ENCODE measurements around the gene GDF9.

GDF9 gene

GRCh38 chr5:132826424-132827082, 39.7 kb downstream of the GDF9 start:
- no peak for TF ChIP-seq CTCF (IDR thresholded peaks at IDR 0.05; ENCODE audit: control insufficient read depth, extremely low read depth, insufficient read depth)
- no peak for DNase-seq (ENCODE audit: low read depth)
- H3K4me3 ChIP-seq (ENCODE audit: low read depth, low read length), result no peak overlapping the region

- no peak for DNase-seq (ENCODE audit: low read depth)
- no peak overlapping the region for H3K4me3 ChIP-seq (ENCODE audit: low read depth, low read length)
Measured at GRCh38 chr5:132825834-132826391, 40.4 kb downstream of the GDF9 start.

GRCh38 chr5:132825033-132825833, 41.0 kb downstream of the GDF9 start:
- TF ChIP-seq CTCF (IDR thresholded peaks at IDR 0.05; ENCODE audit: control insufficient read depth, extremely low read depth, insufficient read depth), result no peak
- no peak for DNase-seq (ENCODE audit: low read depth)
- no peak overlapping the region for H3K4me3 ChIP-seq (ENCODE audit: low read depth, low read length)

More at GRCh38 chr5:132825834-132826391, 40.4 kb downstream of the GDF9 start:
- no peak for TF ChIP-seq CTCF (IDR thresholded peaks at IDR 0.05; ENCODE audit: control insufficient read depth, extremely low read depth, insufficient read depth)

GRCh38 chr5:132824426-132824825, 41.8 kb downstream of the GDF9 start:
- DNase-seq (ENCODE audit: low read depth), result no peak
- TF ChIP-seq CTCF (IDR thresholded peaks at IDR 0.05; ENCODE audit: control insufficient read depth, extremely low read depth, insufficient read depth), result no peak
- no peak overlapping the region for H3K4me3 ChIP-seq (ENCODE audit: low read depth, low read length)

GRCh38 chr5:132823481-132824050, 42.7 kb downstream of the GDF9 start:
- no peak overlapping the region for H3K4me3 ChIP-seq (ENCODE audit: low read depth, low read length)
- DNase-seq (ENCODE audit: low read depth), result no peak
- no peak for TF ChIP-seq CTCF (IDR thresholded peaks at IDR 0.05; ENCODE audit: control insufficient read depth, extremely low read depth, insufficient read depth)

GRCh38 chr5:132822650-132823480, 43.4 kb downstream of the GDF9 start:
- no peak for DNase-seq (ENCODE audit: low read depth)
- TF ChIP-seq CTCF (IDR thresholded peaks at IDR 0.05; ENCODE audit: control insufficient read depth, extremely low read depth, insufficient read depth), result no peak
- H3K4me3 ChIP-seq (ENCODE audit: low read depth, low read length), result no peak overlapping the region

Data from LNCaP clone FGC (cell line).